ENCODE results near the gene MN1. TPM values are rescaled to one million over a fixed set of nuclear protein-coding genes. Genes with fewer than 3 reads are reported as not detected.

The MN1 gene
- total and polyA plus RNA-seq, 2 of the 4 experiments (the other 2 are of a cell fraction) = 0.36 to 1.3 TPM

- in situ Hi-C loops (cut with MboI; ENCODE audit: low sequenced_read_pairs) = no loop called here
- H2AK9ac ChIP-seq (replicated peaks; ENCODE audit: low read depth, low read length, poor library complexity) = no peak overlapping the region
- no peak overlapping the region for H4K5ac ChIP-seq (ENCODE audit: low read depth, low read length)
- no TSS peak for BruUV-seq (replicated peaks)
- no peak overlapping the region for H3K23ac ChIP-seq (ENCODE audit: low read depth, low read length)
- no peak overlapping the region for H3K56ac ChIP-seq (ENCODE audit: extremely low read depth, insufficient read depth, low read length)
- H3K18ac ChIP-seq (ENCODE audit: low read depth, low read length) = no peak overlapping the region
- TF ChIP-seq USF2 (IDR thresholded peaks at IDR 0.05; ENCODE audit: low read depth, low read length) = no peak
- no peak for TF ChIP-seq FOS (IDR thresholded peaks at IDR 0.05; ENCODE audit: low read depth, low read length)
- TF ChIP-seq SMC3 (IDR thresholded peaks at IDR 0.05; ENCODE audit: low read depth, low read length) = no peak
- TF ChIP-seq RAD21 (IDR thresholded peaks at IDR 0.05; ENCODE audit: low read length) = no peak
- no peak for TF ChIP-seq NFE2L2 (IDR thresholded peaks at IDR 0.05; ENCODE audit: low read depth, low read length)
- TF ChIP-seq MXI1 (IDR thresholded peaks at IDR 0.05; ENCODE audit: borderline replicate concordance, low read depth, low read length) = no peak
- TF ChIP-seq CTCF (conservative IDR thresholded peaks at IDR 0.05; ENCODE audit: low read depth, low read length) = no peak
- no peak for TF ChIP-seq RCOR1 (IDR thresholded peaks at IDR 0.05; ENCODE audit: insufficient replicate concordance, low read length)
- TF ChIP-seq CEBPB (IDR thresholded peaks at IDR 0.05; ENCODE audit: low read depth, low read length) = no peak
- TF ChIP-seq MAZ (IDR thresholded peaks at IDR 0.05; ENCODE audit: borderline replicate concordance, low read depth, low read length) = no peak
- no peak for TF ChIP-seq MAFK (IDR thresholded peaks at IDR 0.05; ENCODE audit: low read depth, low read length)
- TF ChIP-seq ELK1 (IDR thresholded peaks at IDR 0.05; ENCODE audit: borderline replicate concordance, low read depth, low read length) = no peak
- no peak for TF ChIP-seq BHLHE40 (IDR thresholded peaks at IDR 0.05; ENCODE audit: low read depth, low read length)
- no peak overlapping the region for H3K4ac ChIP-seq (ENCODE audit: low read depth, low read length)
- no peak overlapping the region for H3K14ac ChIP-seq (replicated peaks; ENCODE audit: low read depth, low read length)
- POLR2A ChIA-PET (ENCODE audit: unreplicated experiment) = interaction anchor here (0.6 kb wide), 1 partner anchor 75 kb away, joined by 3 read pairs; no protein-coding TSS in a partner anchor
- H3K4me3 ChIP-seq (ENCODE audit: insufficient read depth, low read depth, low read length) = no peak overlapping the region
- CTCF ChIA-PET = no interaction called here
- no peak overlapping the region for H3K9ac ChIP-seq (ENCODE audit: low read depth, low read length)
- no peak overlapping the region for H4K91ac ChIP-seq (ENCODE audit: insufficient read depth, low read depth, low read length)
- H3K9me1 ChIP-seq (ENCODE audit: insufficient read depth, low read length) = peaks cover 3% of the 10 kb centered on the region; the same call in 1 of the 2 replicates
- no peak overlapping the region for H2AK5ac ChIP-seq (ENCODE audit: low read depth, low read length)
- H2BK20ac ChIP-seq (ENCODE audit: low read depth, low read length) = no peak overlapping the region
- peaks cover 1% of the 10 kb centered on the region; the same call in 1 of the 2 replicates for H3K36me3 ChIP-seq (ENCODE audit: control insufficient read depth, insufficient read depth, low read length)
- 65% methylated on average over 4 of the region's 16 CpGs; no CpG with 5 or more reads in 1 of the 2 experiments for WGBS, 2 experiments (ENCODE audit: extremely low coverage in 2 of 2, insufficient read length in 1 of 2)
- no peak overlapping the region for H2AFZ ChIP-seq (replicated peaks; ENCODE audit: low read length, poor library complexity)
- no peak overlapping the region for H3K27ac ChIP-seq (ENCODE audit: insufficient read depth, low read length)
- no peaks in the 10 kb centered on the region for H3K79me1 ChIP-seq (ENCODE audit: low read depth in 1 of 2, low read length in 2 of 2)
- H2BK15ac ChIP-seq (ENCODE audit: low read depth, low read length) = no peak overlapping the region
- no peak overlapping the region for H3K4me2 ChIP-seq (ENCODE audit: low read depth, low read length)
- no peak for ATAC-seq (ENCODE audit: low read depth)
- peaks cover 5% of the 10 kb centered on the region; the same call in 1 of the 2 replicates for H4K20me1 ChIP-seq (ENCODE audit: insufficient read depth, low read length)
- no peak overlapping the region for H4K8ac ChIP-seq (ENCODE audit: low read depth in 2 of 2, low read length in 2 of 2)
- H3K27me3 ChIP-seq (ENCODE audit: control insufficient read depth, insufficient read depth, low read length) = no peaks in the 10 kb centered on the region
- no peak overlapping the region for H2BK5ac ChIP-seq (ENCODE audit: low read depth, low read length, poor library complexity, severe bottlenecking)
- peaks cover 4% of the 10 kb centered on the region; the same call in 1 of the 2 replicates for H3K4me1 ChIP-seq (ENCODE audit: control insufficient read depth, insufficient read depth, low read length)
- dilution Hi-C loops (cut with HindIII; ENCODE audit: low sequenced_read_pairs, unreplicated experiment) = no loop called here
- DNase-seq = no peak
- H3K9me3 ChIP-seq (ENCODE audit: control insufficient read depth, insufficient read depth, low read length) = no peaks in the 10 kb centered on the region
- intact Hi-C loops (cut with micrococcal nuclease) = no loop called here
- no peak overlapping the region for H2BK120ac ChIP-seq (ENCODE audit: low read depth, low read length)
Measured at GRCh38 chr22:27756212-27756660, 45.3 kb downstream of the MN1 start.
